Epithelial cell of esophagus (primary cell): Measurements from ENCODE around the gene CHST11.

Experiments
- DNase-seq: peaks from one replicate; pipeline ENCODE4 v3.0.0; 2010; ENCODE audit warnings: low read depth
- H3K4me3 ChIP-seq: 2 replicates; pipeline ENCODE4 v1.5.1; 2011; ENCODE audit warnings: mild to moderate bottlenecking, low read length, control low read depth
- CTCF ChIP-seq: IDR thresholded peaks from 2 replicates; pipeline ENCODE4 v1.5.1; 2011; ENCODE audit warnings: low read depth, mild to moderate bottlenecking, low read length, control low read depth, inconsistent platforms; ENCODE audit not compliant: insufficient read depth; ENCODE audit errors: missing control alignments

CHST11 gene

GRCh38 chr12:104729610-104730446 lies 273.1 kb downstream of the CHST11 start:
- TF ChIP-seq CTCF = no peak
- DNase-seq = no peak
- H3K4me3 ChIP-seq = no peak overlapping the region

- H3K4me3 ChIP-seq = no peak overlapping the region
- TF ChIP-seq CTCF = no peak
- no peak for DNase-seq
Observed at GRCh38 chr12:104730763-104731162, 274.0 kb downstream of the CHST11 start.

DNA sequence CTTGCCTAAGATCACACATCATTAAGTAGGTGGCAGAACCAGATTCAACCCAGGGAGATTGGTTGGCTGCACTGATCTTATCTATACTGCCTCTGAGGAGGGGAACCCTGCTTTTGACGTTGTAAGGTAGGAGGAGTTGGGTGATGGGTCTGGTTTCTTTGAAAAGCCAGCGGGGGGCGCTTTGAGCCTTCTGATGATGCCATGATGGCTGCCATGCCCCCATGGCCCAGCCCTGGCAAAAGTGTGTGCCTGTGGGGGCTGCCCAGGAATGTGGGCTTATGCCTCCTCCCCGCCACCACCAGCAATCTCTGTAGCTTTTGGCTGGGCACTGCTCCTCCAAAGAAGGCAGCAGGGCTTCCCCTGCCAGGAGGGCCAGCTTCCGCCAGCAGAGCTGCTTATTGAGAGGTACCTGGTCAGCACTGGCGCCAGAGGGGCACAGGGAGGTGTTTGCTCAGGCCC lies 277.0 kb downstream of the CHST11 start:
- no peak for TF ChIP-seq CTCF
- no peak for DNase-seq
- no peak overlapping the region for H3K4me3 ChIP-seq

- H3K4me3 ChIP-seq = no peak overlapping the region
- DNase-seq = no peak
- TF ChIP-seq CTCF = no peak
Observed at GRCh38 chr12:104734541-104735095, 277.9 kb downstream of the CHST11 start.

- DNase-seq = no peak
- TF ChIP-seq CTCF = no peak
- H3K4me3 ChIP-seq = no peak overlapping the region
Observed at GRCh38 chr12:104735801-104736200, 279.1 kb downstream of the CHST11 start.

DNA sequence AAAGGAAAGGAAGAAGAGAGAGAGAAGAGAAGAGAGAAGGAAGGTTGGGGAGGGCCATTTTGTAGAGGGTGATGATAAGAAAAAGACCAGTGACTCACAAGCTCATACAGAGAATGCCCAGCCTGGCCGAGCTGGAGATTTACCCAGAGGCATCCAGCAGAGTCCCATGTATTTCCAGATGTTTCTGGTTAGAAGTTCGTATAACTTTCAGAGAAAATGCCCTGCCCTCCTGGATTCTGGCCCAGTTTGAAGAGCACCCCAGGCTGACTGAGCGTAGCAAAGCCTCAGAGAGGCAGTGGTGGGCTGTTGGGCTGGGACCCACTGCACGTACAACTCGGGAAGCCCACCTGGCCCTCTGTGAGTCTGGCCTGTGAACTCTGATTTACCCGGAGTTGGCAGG lies 279.6 kb downstream of the CHST11 start:
- no peak for DNase-seq
- no peak overlapping the region for H3K4me3 ChIP-seq
- TF ChIP-seq CTCF = no peak
